ENCODE results near the gene NACC2. TPM values are rescaled to one million over a fixed set of nuclear protein-coding genes. Genes with fewer than 3 reads are reported as not detected.

NACC2 gene
- total and polyA plus RNA-seq, 10 of the 15 experiments (the other 5 are each of a cell fraction or from before 2014, with no cell fraction given): 0.66 to 14.7 (median 3.5) TPM

DNA sequence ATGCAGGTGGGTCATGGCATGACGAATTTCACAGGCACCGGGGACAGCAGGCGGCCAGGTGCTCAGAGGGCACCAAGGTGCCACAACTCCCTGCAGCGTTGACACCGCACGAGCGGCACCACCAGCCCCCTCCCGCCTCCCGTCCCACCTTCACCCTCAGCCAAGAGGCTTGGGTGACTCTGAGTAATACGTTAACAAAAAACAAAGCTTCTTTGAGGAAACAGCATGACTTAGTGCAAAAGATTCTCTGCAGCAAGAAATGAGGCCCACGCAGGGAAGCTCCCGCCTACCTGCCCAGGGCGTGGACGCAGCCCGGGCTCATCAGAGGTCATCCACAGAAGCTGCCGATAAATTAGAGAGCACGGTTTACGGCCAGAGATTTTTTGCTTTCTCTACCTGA lies 19.5 kb upstream of the NACC2 start:
- ChIA-PET SMC1A (ENCODE audit: uncharacterized antibody, unreplicated experiment) (no interaction called here), CTCF (no interaction called here), RAD21 (ENCODE audit: unreplicated experiment) (interaction anchor here (0.9 kb wide), 1 partner anchor 21 kb away, joined by 3 read pairs; no protein-coding TSS in a partner anchor), POLR2A (no interaction called here)
- Histone ChIP-seq H3K4me3 (no peak overlapping the region), H3K27ac (ENCODE audit: control insufficient read depth, insufficient read depth) (no peak overlapping the region), H3K4me1 (ENCODE audit: control insufficient read depth, insufficient read depth, low read length) (peaks cover 18% of the 10 kb centered on the region), H2AFZ (ENCODE audit: control insufficient read depth, low read depth, low read length) (no peak overlapping the region), H3K79me2 (ENCODE audit: control insufficient read depth, insufficient read depth, low read length) (peaks cover 46% of the 10 kb centered on the region), H3K36me3 (ENCODE audit: control insufficient read depth in 2 of 2, insufficient read depth in 2 of 2, low read length in 1 of 2) (peaks cover 0 to 3% of the 10 kb centered on the region in 2 experiments; a peak in 2 of 4 replicates), H4K20me1 (ENCODE audit: control insufficient read depth, insufficient read depth) (no peaks in the 10 kb centered on the region), H3K4me2 (ENCODE audit: control insufficient read depth, insufficient read depth) (no peak overlapping the region), H3K9me3 (replicated peaks; ENCODE audit: control insufficient read depth, insufficient read depth, low read length) (no peaks in the 10 kb centered on the region), H3K9ac (ENCODE audit: control insufficient read depth, insufficient read depth, low read length) (no peak overlapping the region), H3K27me3 (replicated peaks in 1 of 2; ENCODE audit: control insufficient read depth in 2 of 2, insufficient read depth in 2 of 2, low read length in 1 of 2) (no peaks in the 10 kb centered on the region)
- FAIRE-seq (no peak), DNase-seq (ENCODE audit: low read depth, low spot score) (no peak), ATAC-seq (no peak)
- WGBS (ENCODE audit: insufficient coverage, insufficient replicate concordance, low lambda C conversion rate, missing lambda C conversion rate): 97% methylated on average over 18 of the region's 18 CpGs
- in situ Hi-C loops (cut with MboI): no loop called here
- BruUV-seq (replicated peaks): no TSS peak
- intact Hi-C loops (cut with micrococcal nuclease; ENCODE audit: unreplicated experiment): no loop called here
- no peak for TF ChIP-seq ZZZ3 (IDR thresholded peaks at IDR 0.05; ENCODE audit: control insufficient read depth, insufficient read length, low read depth)
- TF ChIP-seq, protein P1, sequence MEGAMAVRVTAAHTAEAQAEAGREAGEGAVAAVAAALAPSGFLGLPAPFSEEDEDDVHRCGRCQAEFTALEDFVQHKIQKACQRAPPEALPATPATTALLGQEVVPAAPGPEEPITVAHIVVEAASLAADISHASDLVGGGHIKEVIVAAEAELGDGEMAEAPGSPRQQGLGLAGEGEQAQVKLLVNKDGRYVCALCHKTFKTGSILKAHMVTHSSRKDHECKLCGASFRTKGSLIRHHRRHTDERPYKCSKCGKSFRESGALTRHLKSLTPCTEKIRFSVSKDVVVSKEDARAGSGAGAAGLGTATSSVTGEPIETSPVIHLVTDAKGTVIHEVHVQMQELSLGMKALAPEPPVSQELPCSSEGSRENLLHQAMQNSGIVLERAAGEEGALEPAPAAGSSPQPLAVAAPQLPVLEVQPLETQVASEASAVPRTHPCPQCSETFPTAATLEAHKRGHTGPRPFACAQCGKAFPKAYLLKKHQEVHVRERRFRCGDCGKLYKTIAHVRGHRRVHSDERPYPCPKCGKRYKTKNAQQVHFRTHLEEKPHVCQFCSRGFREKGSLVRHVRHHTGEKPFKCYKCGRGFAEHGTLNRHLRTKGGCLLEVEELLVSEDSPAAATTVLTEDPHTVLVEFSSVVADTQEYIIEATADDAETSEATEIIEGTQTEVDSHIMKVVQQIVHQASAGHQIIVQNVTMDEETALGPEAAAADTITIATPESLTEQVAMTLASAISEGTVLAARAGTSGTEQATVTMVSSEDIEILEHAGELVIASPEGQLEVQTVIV (IDR thresholded peaks at IDR 0.05; ENCODE audit: borderline replicate concordance, partially characterized antibody): no peak
- TF ChIP-seq MXI1 (IDR thresholded peaks at IDR 0.05; ENCODE audit: low read depth, low read length): no peak
- no peak for TF ChIP-seq MYC (IDR thresholded peaks at IDR 0.05; ENCODE audit: insufficient read depth, insufficient read length, insufficient replicate concordance, low read length, severe bottlenecking)
- no peak for TF ChIP-seq HDGF (IDR thresholded peaks at IDR 0.05)
- TF ChIP-seq MTA3 (IDR thresholded peaks at IDR 0.05; ENCODE audit: borderline replicate concordance, low read length): no peak
- no peak for TF ChIP-seq ZSCAN29 (IDR thresholded peaks at IDR 0.05)
- TF ChIP-seq SUZ12 (IDR thresholded peaks at IDR 0.05; ENCODE audit: unreplicated experiment): no peak
- TF ChIP-seq, protein P2, sequence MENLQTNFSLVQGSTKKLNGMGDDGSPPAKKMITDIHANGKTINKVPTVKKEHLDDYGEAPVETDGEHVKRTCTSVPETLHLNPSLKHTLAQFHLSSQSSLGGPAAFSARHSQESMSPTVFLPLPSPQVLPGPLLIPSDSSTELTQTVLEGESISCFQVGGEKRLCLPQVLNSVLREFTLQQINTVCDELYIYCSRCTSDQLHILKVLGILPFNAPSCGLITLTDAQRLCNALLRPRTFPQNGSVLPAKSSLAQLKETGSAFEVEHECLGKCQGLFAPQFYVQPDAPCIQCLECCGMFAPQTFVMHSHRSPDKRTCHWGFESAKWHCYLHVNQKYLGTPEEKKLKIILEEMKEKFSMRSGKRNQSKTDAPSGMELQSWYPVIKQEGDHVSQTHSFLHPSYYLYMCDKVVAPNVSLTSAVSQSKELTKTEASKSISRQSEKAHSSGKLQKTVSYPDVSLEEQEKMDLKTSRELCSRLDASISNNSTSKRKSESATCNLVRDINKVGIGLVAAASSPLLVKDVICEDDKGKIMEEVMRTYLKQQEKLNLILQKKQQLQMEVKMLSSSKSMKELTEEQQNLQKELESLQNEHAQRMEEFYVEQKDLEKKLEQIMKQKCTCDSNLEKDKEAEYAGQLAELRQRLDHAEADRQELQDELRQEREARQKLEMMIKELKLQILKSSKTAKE (IDR thresholded peaks at IDR 0.05; ENCODE audit: low read depth, poor library complexity, severe bottlenecking): no peak
- no peak for TF ChIP-seq POLR2AphosphoS2 (IDR thresholded peaks at IDR 0.05; ENCODE audit: low read depth, low read length)
- no peak for TF ChIP-seq TARDBP (IDR thresholded peaks at IDR 0.05; ENCODE audit: borderline replicate concordance)
- TF ChIP-seq, protein P3, sequence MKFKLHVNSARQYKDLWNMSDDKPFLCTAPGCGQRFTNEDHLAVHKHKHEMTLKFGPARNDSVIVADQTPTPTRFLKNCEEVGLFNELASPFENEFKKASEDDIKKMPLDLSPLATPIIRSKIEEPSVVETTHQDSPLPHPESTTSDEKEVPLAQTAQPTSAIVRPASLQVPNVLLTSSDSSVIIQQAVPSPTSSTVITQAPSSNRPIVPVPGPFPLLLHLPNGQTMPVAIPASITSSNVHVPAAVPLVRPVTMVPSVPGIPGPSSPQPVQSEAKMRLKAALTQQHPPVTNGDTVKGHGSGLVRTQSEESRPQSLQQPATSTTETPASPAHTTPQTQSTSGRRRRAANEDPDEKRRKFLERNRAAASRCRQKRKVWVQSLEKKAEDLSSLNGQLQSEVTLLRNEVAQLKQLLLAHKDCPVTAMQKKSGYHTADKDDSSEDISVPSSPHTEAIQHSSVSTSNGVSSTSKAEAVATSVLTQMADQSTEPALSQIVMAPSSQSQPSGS (IDR thresholded peaks at IDR 0.05; ENCODE audit: low read length): no peak
- no peak for TF ChIP-seq KAT2A (conservative IDR thresholded peaks at IDR 0.05; ENCODE audit: control insufficient read depth, low read depth, low read length)
- no peak for TF ChIP-seq FOS (IDR thresholded peaks at IDR 0.05; ENCODE audit: borderline replicate concordance, extremely low read depth, insufficient read length)
- TF ChIP-seq HDAC2 (IDR thresholded peaks at IDR 0.05): no peak

All from GM12878 (cell line).